K562 treated with DMSO at 1 percent for 12 hours (cell line): Measurements from ENCODE around the gene DAPK1. TPM values are rescaled to one million over a fixed set of nuclear protein-coding genes. Genes with fewer than 3 reads are reported as not detected.

Experiments used
- total RNA-seq: library from RNA; unstranded; fragments of 300-600 nt; gene quantifications from 2 replicates; pipeline ENCODE4 v1.2.3, GENCODE V29; 2022; ENCODE audit not compliant: insufficient read depth

Gene DAPK1
- total RNA-seq, result 8.7 and 32.4 TPM in 2 replicates

GRCh38 chr9:87497604-87498045, at the start of gene DAPK1:
Gene DAPK1 (plus strand): TSS chr9:87497867. CDS start chr9:87499078, 1,211 bp downstream.

GRCh38 chr9:87725900-87726709, 228.4 kb downstream of the DAPK1 start, which contains the start of gene CTSL:
Gene CTSL (plus strand): TSS chr9:87726119. CDS start chr9:87727604, 1,485 bp downstream.

Other genes with a start within 250 kb of the DAPK1 start
- gene CTSL, start 228.3 kb downstream of the DAPK1 start, total RNA-seq, result 119 and 125 TPM in 2 replicates